ENCODE results near the gene ARHGEF40. TPM values are rescaled to one million over a fixed set of nuclear protein-coding genes. Genes with fewer than 3 reads are reported as not detected.

Gene ARHGEF40
- total RNA-seq, 2 donors from 2014 or later: 14.3 to 16.0 TPM

DNA sequence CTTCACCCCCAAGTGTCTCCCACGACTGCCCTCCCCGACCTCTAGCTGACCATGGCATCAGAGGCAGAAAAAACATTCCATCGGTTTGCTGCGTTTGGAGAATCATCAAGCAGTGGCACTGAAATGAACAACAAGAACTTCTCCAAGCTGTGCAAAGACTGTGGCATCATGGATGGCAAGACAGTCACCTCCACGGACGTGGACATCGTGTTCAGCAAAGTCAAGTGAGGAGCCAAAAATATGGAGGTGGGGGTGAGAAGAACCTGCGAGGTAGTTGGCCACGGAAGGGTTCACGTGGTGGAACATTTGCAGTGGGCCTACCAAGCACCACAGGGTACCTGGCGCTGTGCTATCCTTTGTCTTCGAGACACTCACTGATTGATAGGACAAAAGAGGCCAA lies 39.6 kb upstream of the ARHGEF40 start:
- no peak overlapping the region for H3K27ac ChIP-seq

GRCh38 chr14:21032326-21033132 lies 37.6 kb upstream of the ARHGEF40 start:
- no peaks in the 10 kb centered on the region for H3K36me3 ChIP-seq
- TF ChIP-seq CTCF (IDR thresholded peaks at IDR 0.05): no peak
- no peaks in the 10 kb centered on the region for H3K9me3 ChIP-seq
- no peak overlapping the region for H3K27ac ChIP-seq
- H3K4me3 ChIP-seq: no peak overlapping the region
- no peaks in the 10 kb centered on the region for H3K4me1 ChIP-seq
- no peak for DNase-seq (ENCODE audit: low spot score)
- H3K27me3 ChIP-seq: no peaks in the 10 kb centered on the region

More for the DNA sequence above, 39.6 kb upstream of the ARHGEF40 start:
- Histone ChIP-seq H3K36me3 (no peaks in the 10 kb centered on the region), H3K4me3 (no peak overlapping the region), H3K27me3 (no peaks in the 10 kb centered on the region), H3K9me3 (no peaks in the 10 kb centered on the region), H3K4me1 (peaks cover 0 to 17% of the 10 kb centered on the region in 2 donors)
- no peak for TF ChIP-seq CTCF (IDR thresholded peaks at IDR 0.05)
- no peak for DNase-seq (ENCODE audit: low spot score)

DNA sequence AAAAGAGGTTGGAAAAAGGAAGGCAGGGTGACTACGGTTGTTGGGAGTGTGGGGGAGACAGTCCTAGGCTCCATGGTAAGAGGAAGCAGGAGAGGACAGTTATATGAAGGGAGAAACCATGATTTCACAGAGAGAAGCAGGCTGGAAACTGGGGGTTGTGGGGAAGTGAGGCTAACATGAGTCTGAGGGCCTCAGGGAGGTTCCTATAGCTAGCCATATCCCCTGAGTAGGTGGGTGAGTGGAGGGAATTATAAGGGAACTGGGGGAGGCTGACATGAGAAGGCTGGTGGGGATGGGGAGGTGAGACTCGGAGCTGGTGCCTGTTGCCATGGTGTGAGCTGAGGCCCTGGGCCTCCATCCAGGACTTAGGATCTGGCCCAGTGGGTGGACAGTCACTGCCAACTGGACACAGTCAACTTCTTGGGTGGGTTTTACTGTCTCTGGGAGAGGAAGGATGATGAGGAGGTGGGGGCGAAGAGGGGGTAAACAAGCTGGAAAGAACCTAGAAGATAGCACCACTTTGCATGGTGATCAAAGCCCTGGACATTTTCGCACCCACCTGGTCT lies 36.9 kb upstream of the ARHGEF40 start:
- Histone ChIP-seq H3K27ac (no peak overlapping the region), H3K4me3 (no peak overlapping the region), H3K4me1 (peaks cover 0 to 2% of the 10 kb centered on the region in 2 donors), H3K27me3 (no peaks in the 10 kb centered on the region), H3K36me3 (no peaks in the 10 kb centered on the region), H3K9me3 (no peaks in the 10 kb centered on the region)
- DNase-seq (ENCODE audit: low spot score): no peak
- no peak for TF ChIP-seq CTCF (IDR thresholded peaks at IDR 0.05)

DNA sequence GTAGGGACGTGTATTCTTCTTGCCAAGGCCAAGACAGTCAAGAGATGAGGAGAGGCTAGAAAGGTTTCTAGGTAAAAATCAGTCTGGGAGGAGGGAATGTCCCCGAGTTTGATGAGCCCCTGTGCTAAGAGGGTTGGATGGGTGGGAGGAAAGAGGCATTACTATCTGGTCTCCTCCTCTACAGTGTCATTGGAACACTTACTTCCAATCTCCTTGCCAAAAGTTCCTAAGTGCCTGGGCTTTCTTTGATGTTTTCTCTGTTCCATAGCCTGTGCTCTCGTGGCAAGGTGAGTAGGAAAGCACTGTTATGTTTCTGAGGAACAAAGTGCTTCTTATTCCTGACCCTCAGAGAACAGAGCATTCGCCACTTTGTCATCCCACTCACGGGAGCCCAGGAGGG lies 35.4 kb upstream of the ARHGEF40 start, which contains the start of gene RNASE13:
RNASE13 (minus strand) TSS at position 101 of the 400 bp plus-strand sequence. CDS start 519 bp downstream, outside the sequence.
- Histone ChIP-seq H3K27me3 (no peaks in the 10 kb centered on the region), H3K4me1 (peaks cover 0 to 17% of the 10 kb centered on the region in 2 donors), H3K36me3 (no peaks in the 10 kb centered on the region), H3K4me3 (no peak within 1 kb of the TSS), H3K27ac (no peak within 1 kb of the TSS), H3K9me3 (no peaks in the 10 kb centered on the region)
- TF ChIP-seq CTCF (IDR thresholded peaks at IDR 0.05): no peak
- DNase-seq (ENCODE audit: low spot score): no peak

- Histone ChIP-seq H3K4me1 (peaks cover 0 to 23% of the 10 kb centered on the region in 2 donors), H3K27ac (peak overlapping the region in 1 of 2 donors; percentile 23), H3K4me3 (no peak overlapping the region), H3K9me3 (no peaks in the 10 kb centered on the region), H3K27me3 (no peaks in the 10 kb centered on the region), H3K36me3 (no peaks in the 10 kb centered on the region)
- TF ChIP-seq CTCF (IDR thresholded peaks at IDR 0.05): no peak
- no peak for DNase-seq (ENCODE audit: low spot score)
Measured at GRCh38 chr14:21036751-21037150, 33.4 kb upstream of the ARHGEF40 start.
